ENCODE results near the gene CTBS.
"Not testable (repeated sequence)": the region's sequence is repeated elsewhere in the genome, so short reads cannot be mapped to it uniquely, and the experiment has no call there.

GRCh38 chr1:84594959-84595358 is 20.7 kb upstream of the CTBS start:
- TF ChIP-seq YY1 (IDR thresholded peaks at IDR 0.05; ENCODE audit: insufficient read depth, insufficient read length); ZNF274 (IDR thresholded peaks at IDR 0.05; ENCODE audit: low read depth, low read length); SUZ12 (IDR thresholded peaks at IDR 0.05; ENCODE audit: extremely low read depth, insufficient read depth, insufficient read length): not testable (repeated sequence)

Measured in NT2/D1 (cell line).